Hepatocyte (in vitro differentiated cells): Measurements from ENCODE around the gene CIDEA.

ENCODE experiments used
- EZH2 ChIP-seq: fragments of 200-600 bp; sonication (generic); IDR thresholded peaks from 2 replicates; pipeline ENCODE4 v1.6.1; 2016; ENCODE audit warnings: antibody characterized with exemption, mild to moderate bottlenecking, borderline replicate concordance
- TF ChIP-seq, protein P1 (sequence below): fragments of 200-600 bp; sonication (generic); IDR thresholded peaks from 2 replicates; pipeline ENCODE4 v1.5.1; 2016; ENCODE audit warnings: antibody characterized with exemption, mild to moderate bottlenecking; ENCODE audit not compliant: poor library complexity

DNA sequence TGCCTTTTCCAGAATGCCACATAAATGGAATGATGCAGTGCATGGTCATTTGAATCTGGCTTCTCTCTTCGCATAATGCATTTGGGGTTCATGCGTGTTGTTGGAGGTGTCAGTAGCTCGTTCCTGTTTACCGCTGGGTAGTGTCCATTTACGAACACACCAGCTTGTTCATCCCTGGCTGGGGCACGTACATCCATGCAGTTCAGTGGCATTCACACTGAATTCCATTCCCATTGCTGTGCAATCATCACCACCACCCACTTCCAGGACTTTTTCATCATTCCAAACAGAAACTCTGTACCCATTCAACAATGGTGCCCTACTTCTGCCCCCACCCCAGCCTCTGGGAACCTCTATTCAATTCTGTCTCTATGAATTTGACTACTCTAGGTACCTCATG is 14.7 kb upstream of the CIDEA start:
- TF ChIP-seq, protein P1, sequence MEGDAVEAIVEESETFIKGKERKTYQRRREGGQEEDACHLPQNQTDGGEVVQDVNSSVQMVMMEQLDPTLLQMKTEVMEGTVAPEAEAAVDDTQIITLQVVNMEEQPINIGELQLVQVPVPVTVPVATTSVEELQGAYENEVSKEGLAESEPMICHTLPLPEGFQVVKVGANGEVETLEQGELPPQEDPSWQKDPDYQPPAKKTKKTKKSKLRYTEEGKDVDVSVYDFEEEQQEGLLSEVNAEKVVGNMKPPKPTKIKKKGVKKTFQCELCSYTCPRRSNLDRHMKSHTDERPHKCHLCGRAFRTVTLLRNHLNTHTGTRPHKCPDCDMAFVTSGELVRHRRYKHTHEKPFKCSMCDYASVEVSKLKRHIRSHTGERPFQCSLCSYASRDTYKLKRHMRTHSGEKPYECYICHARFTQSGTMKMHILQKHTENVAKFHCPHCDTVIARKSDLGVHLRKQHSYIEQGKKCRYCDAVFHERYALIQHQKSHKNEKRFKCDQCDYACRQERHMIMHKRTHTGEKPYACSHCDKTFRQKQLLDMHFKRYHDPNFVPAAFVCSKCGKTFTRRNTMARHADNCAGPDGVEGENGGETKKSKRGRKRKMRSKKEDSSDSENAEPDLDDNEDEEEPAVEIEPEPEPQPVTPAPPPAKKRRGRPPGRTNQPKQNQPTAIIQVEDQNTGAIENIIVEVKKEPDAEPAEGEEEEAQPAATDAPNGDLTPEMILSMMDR = no peak
- TF ChIP-seq EZH2 = no peak
